ENCODE results near the gene RAB11B.

- TF ChIP-seq EZH2 (IDR thresholded peaks at IDR 0.05; ENCODE audit: borderline replicate concordance, low read depth, low read length, severe bottlenecking), result no peak
- peak; percentile 9 for TF ChIP-seq CTCF (IDR thresholded peaks at IDR 0.05; ENCODE audit: borderline replicate concordance, extremely low read depth, low read length, poor library complexity, severe bottlenecking)
These were observed 54.7 kb downstream of the RAB11B start, which contains the start of gene HNRNPM for GRCh38 chr19:8444677-8445487.
